ENCODE data around the gene GPHA2.

The GPHA2 gene

DNA sequence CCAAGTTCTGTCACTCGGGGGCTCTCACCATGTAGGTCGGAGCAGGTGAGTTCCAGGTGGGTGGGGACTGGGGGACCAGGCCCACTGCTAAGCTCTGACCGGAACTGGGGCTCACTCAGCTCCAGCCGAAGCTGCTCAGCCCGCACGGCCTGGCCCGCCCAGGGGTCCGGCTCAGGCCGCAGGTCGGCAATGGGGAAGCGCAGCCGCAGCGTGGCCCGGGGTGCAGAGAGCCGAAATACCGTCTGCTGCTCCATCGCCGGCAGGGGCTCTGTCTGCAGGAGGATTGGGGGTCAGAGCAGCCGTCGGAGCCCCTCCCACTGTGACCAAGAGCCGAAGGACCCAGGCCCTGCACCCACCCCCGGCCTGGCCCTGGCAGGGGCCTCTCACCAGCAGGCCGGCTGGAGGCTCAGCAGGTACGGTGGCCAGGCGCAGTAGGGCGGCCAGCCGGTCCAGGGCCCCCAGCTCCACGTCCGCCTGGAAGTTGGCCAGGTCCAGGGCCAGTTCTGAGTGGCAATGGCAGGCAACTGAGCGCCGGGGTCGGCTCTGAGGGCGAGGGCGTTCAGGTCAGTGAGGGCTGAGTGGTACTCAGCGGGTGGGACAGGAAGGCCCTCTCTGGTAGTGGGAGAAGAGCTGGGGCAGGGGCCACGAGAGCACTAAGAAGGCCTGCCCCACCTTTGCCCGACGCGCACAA, 25.9 kb downstream of the GPHA2 start:
- no peak for DNase-seq

DNA sequence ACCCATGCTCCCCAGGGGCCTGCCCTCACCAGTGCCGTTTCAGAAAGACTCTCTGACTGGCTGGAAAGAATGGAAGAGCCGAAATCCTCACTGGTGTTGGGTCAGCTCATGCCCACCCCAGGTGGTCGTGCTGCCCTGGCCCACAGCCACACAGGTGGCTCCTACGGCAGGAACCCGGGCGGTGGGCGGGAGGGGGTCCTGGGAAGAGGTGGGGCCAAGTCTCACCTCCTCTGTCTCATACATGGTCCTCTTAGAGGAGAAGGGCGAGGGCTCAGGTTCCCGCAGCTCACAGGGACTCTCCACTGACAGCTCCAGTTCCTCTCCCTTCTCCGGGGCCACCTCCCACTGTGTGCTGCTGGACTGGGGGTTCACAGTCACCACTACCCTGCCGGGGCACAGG, 26.9 kb downstream of the GPHA2 start:
- DNase-seq: no peak

DNA sequence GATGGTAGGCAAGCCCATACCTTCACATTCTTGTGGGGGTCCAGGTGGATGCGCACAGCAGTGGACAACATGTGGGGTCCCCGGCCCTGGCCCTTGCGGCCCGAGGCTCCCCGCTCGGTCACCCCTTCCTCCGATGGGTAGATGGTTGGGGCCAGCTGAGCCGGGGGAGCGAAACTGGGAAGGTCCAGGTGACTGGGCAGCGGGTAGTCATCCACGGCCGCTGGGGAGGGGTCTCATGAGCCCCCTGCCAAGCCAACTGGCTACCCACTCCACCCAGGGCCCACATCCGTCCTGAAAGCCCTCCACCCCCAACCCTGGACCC, 29.4 kb downstream of the GPHA2 start:
- DNase-seq: no peak

DNA sequence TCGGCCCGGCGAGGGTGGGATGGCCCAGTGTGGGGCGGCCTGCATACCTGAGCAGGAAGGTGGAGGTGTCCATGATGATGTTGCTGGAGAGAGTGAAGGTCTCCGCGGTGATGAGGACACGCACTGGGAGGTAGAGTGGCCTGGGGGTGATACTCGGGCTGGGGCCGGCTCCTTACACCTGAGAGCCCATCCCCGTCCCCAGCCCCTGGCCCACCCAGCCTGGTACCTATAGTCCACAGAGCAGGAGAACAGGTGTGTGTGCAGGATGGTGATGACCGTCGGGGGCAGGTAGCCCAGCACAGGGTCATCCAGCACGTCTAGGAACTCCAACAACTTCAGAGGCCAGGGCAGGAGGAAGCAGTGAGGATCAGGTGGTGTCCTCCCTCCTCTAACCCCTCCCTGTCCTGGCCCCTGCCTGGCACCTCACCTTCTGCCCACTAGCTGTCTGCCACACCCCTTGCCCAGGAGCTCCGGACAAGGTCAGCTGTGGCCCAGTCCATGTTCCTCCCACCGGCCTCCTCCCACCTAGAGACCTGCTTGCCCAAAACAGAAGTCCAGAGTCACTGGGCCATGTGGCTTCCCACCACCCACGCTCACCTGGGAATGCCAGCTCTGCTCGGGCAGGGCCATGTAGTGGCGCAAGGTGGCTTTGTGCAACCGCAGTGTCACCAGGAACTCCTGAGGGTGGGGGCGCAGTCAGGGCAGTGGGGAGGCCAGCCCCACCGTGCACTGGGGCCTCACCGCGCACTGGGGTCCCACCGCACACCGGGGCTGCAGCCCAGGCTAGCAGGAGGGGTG, 30.0 kb downstream of the GPHA2 start:
- DNase-seq: no peak

DNA sequence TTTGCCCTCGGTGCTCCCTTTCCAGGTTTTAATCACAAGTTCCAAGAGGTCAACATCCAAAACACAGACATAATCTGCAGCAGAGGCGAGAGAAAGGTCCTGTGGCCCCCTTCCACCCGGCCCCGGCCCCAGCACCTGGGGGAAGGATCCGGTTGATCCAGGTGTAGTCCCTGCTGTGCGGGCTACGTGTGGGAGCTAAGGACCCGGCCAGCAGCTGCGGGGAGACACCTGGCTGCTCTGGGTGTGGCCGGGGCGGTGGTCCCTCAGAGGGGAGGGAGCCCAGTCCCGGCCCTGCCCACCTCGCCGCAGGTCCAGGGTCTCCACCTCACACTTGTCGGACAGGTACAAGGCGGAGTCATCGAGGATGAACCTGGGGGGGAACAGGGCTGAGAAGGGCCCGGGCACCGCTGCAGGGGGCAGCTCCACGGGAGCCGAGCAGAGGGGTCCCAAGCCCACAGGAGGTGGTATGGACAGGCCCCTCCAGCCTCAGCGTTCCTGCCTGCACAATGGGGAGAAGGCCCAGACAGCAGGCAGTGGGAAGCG, 32.3 kb downstream of the GPHA2 start:
- DNase-seq: no peak

DNA sequence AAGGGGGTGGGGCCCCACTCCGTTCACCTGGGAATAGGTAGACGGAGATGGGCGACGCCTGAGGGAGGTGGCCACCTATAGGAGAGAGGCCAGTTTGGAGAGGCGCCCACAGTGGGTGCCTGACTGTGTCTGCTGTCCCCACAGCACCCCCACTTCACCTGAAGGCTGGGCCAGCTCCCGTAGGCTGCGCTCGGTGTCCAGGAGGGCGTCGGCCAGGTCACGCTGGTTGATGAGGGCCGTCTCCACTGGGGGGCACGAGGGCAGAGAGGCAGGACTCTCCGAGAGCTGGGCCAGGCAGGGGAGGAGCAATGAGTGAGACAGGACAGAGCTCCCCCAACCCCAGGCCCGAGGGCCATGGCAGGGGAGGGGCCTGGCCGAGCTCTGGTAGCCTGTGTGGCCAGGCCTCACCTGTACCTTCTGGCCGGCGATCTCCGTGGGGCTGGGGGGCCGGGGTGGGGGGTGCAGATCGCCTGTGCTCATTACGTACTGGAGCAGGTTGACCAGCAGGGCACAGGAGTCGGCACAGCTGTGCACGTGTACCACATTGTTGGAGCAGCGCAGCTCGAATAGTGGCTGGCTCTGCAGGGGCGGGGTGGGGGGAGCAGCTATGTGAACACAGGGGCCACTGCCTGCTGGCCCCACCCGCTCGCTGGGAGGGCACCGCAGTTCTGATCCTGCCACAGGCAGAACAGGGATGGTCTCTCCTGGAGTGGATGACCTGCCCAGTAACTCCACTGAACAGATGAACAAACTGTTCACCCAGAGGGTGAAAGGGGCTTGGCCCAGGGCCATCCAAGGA, 33.4 kb downstream of the GPHA2 start:
- no peak for DNase-seq

DNA sequence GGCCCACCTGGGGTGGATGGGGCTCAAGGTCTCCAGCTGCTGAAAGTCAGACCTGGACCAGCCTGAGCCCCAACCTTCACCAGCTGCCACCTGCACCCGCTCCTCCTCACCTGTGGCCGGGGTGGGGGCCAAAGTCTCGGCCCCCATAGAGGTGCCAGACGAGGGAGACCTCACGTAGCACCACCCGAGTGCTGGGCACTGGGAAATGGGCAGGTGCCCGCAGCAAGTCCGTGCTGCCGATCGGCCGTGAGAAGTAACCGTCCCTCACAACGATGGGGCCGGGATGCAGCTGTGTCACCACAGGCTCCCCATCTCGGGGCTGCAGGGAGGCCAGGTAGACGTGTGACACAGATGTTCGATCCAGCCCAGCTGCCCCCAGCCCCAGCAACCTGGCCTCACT, 34.9 kb downstream of the GPHA2 start:
- no peak for DNase-seq

DNA sequence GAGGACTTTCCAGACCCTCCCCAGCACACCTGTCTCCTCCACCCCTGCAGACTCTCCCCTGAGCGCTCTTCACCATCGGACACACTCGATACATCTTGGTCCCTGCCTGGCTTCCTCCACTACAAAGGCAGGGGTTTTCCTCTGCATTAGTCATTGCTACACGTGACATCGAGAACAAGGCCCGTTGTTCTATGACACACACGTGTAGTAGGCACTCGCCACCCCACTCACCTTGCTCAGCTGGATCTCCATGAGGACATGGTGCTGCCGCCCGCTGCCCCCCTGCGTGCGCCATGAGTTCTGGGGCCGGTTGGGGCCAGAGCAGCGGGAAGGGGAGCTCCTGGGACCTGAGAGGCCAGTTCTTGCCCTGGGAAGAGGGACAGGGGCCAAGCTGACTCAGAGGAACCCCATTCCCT, 35.4 kb downstream of the GPHA2 start:
- no peak for DNase-seq

DNA sequence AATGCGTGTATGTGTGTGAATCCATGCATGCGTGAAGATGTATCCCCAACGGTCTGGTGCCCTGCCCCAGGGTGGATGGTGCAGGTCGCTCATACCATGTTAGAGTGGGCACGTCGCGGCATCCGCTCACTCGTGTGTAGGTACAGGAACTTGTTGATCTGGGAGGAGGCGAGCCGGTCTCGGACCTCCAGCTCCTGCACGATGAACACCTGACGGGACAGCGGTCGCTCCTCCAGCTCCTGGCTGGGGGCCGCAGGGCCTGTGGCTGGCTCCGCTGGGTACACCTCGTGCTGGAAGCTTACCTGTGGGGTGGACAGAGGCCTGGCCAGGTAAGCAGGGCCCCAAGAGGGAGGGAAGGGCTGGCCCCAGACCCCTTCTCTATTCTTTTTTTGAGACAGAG, 37.2 kb downstream of the GPHA2 start:
- no peak for DNase-seq

DNA sequence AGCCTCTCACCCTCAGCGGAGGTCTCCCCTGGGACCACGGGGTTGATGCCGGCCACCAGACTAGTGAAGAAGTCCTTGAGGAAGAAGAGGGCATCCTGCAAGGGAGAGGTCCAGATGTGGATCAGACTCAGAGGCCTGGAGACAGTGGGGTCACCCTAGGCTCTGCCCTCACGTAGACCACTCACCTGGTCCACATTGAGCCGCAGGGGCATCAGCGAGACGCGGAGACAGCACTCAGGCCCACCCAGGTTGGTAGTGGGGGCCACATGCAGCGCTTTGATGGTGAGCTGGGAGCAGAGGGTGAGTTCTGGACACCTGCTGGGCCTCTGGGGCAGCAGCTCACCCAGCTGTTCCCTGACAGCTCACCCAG, 37.6 kb downstream of the GPHA2 start:
- no peak for DNase-seq

DNA sequence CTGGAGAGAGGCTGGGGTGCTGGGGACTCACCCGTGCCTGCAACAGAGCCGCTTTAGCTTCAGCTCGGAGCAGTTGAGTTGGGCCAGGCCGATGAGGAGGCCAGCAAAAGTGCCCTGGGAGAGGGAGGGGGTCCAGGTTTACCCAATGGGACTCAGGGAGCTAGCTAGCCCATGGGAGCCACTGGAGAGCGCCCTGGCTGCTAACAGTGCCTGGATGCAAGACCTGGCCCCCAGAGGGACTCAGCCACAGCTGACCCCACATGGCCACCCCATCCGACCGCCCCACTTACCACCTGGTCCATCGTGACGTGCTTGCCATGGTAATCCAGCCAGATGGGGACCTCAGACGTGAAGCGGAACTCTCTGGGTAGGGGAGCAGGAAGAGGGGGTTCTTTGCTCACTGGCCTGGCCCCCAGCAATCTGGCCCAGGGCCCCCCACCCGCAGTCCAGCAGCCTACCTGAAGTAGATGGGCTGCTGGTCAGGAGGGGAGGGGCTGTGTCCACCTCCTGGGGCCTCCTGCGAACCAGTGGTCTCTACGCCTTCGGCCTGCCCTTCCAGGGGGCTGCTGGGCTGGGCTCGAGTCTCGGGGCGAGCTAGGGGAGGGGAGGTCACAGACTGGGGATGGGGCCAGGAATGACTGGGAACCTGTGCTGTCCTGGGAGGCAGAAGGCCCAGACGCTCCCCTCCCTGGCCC, 38.2 kb downstream of the GPHA2 start:
- no peak for DNase-seq

DNA sequence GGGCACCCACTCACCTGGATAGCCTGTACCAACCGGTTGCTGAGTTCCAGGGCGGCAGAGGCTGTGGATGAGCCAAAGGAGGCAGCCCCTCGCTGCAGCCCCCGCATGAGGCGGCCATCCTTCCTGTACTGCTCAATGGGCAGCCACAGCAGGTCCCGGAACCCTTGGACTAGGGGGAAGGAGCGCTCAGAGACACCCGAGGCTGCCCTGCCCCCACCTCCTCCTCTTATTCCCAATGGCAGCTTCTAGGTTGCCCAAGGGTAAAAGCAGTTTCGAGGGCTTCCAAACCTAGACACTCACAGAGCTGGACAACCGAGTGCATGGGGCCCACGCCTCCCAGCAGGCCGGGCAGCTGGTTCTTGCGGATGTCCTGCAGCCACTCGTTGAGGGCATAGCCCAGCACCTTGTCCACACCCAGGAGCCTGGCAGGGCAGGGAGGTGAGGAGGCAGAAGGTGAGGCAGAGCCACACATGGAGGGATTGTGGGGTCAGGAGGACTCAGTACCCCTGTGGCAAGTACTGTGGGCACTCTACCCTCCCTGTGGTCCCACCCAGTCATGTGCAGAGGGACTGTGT, 39.2 kb downstream of the GPHA2 start:
- no peak for DNase-seq

DNA sequence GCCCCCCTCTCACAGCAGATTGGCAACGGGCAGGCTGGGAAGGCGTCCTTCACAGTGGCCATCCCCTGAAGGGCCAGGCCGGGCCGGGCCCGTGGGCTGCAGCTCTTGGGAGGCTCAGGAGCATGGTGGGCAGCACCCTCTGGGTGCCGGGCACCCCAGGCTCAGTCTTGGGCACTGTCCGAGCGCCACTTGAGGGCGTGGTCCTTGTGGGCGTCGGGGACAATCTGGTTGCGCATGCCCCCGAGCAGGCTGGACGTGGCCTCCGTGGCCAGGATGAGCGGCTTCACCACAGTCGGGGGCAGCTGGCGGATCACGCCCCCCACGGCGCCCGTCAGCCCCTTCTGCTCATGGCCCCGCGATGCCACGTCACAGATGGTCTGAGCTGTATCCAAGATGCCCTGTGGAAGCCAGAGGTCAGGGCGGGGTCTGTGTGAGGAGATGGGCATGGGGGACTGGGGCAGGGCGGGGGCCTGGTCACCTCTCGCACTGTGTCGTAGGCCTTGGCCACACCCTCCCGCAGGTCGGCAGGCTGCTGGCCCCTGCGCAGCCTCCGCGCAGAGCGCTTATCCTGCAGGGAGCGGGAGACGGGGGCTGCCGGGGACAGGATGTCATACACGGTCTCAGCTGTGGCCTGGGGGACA, 40.8 kb downstream of the GPHA2 start:
- no peak for DNase-seq

DNA sequence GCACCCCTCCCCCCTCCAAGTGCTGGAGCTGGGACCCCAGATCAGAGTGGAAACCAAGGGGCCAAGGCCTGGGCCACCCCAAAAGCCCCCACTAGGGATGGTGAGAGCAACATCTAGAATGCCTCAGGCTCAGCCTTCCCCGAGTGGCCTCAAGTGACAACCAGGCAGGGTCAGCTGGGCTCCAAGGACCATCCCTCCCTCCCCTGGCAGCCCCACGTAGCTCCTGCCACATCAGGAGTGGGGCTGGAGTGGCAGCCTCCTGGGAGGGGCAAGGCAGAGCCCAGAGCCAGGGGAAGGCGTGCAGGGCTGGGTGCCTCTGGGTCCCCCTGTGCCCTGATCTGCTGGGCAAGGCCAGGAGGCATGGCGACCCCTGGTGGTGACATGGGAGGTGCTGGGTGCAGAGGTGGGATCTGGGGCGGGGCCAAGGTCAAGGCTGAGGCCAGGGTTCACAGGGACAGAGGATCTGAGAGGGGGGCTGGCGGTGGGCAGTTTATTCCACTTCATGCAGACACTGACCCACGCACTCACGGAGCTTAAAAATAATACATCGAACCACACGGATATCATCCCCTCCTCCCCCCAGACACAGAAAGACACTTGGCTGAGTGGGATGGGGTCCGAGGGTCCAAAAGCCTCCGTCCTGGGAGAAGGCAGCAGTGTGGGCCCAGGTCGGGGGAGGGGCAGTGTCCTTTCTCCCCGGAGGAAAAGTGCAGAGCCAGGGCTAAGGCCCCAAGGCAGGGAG, 41.5 kb downstream of the GPHA2 start:
- DNase-seq: no peak

DNA sequence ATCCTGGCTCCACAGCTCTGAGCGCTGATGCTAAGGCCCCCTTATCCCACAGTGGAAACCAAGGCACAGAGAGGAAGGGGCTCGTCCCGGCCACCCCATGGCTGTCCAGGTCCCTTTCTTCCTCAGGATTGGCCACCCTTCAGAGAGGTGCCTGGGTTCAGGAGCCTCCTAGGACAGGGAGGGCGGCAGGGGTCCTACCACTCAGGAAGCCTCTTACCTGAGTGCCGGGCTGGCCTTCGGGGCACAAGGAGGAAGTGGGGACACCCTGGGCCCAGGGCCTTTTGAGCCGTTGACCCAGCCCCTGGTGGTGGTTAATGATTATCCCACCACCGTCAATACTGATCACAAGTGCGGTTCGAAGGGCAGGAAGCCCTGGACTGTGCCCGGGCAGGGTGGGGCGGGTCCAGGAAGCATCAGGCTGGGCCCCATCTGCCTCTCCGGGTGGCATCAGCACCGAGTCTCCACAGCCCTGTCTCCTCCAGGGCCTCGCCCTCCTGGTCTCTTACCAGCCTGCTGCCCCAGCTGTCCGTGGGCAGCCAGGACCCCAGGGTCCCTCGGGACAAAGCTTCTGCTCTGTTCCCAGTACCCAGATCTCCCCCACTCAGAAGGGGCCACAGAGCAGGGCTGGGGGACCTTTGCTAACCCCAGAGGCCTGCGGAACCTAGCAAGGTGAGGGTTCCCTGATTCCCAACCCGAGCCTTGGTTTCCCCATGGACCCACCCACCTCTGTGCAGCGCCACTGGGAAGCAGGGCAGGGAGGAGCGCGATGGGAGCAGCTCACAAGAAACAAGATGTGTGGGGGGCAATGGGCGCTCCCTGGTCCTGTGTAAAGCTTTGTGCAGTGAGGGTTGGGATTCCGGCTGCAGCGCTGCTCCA, 42.3 kb downstream of the GPHA2 start:
- no peak for DNase-seq

DNA sequence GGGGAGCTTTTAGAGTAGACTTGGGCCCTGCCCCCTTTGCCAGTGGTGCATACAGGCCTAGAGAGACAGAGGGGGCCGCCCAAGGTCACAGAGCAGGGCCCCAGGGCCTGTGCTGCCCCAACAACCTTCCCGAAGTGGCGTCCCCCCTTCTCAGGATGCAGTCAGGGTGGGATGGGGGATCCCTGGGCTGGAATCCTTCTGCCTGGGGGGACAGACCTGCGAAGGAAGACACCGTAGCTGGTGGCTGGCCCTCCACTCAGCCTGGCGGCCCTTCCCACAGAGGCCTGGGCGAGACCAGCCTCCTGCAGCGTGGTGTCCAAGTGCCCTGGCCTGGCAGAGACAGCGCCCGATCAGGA, 42.9 kb downstream of the GPHA2 start:
- no peak for DNase-seq

DNA sequence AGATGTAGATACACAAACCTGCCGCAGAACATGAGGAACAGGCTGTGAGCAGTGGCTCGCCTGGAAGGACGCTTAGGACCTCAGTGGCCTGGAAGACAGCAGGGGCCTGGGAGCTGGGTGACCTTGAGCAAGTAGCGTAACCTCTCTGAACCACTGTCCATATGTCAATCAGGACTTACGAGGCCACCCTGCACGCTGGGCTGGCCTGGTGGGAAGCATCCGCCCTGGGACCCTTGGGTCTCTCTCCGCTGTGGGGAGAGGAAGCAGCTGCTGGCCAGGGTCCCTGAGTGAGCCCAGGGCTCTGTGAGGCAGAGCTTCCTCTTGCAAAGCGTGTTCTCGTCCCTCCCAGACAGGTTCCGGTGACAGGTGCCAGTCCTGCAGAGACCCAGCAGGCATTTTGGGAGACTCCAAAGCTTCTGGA, 43.3 kb downstream of the GPHA2 start:
- no peak for DNase-seq

DNA sequence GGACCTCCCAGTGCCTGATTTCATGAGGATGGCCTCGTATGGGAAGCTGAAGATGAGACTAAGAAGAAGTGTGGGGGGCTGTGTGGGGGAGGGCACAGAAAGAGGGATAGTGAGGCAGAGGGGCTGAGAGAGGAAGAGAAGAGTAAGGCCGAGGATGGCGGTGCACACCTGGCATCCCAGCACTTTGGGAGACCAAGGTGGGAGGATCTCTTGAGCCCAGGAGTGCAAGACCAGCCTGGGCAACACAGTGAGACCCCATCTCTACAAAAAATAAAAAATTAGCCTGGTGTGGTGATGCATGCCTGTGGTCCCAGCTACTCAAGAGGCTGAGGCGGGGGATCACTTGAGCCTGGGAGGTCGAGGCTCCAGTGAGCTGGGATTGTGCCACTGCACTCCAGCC, 43.8 kb downstream of the GPHA2 start:
- DNase-seq: no peak

DNA sequence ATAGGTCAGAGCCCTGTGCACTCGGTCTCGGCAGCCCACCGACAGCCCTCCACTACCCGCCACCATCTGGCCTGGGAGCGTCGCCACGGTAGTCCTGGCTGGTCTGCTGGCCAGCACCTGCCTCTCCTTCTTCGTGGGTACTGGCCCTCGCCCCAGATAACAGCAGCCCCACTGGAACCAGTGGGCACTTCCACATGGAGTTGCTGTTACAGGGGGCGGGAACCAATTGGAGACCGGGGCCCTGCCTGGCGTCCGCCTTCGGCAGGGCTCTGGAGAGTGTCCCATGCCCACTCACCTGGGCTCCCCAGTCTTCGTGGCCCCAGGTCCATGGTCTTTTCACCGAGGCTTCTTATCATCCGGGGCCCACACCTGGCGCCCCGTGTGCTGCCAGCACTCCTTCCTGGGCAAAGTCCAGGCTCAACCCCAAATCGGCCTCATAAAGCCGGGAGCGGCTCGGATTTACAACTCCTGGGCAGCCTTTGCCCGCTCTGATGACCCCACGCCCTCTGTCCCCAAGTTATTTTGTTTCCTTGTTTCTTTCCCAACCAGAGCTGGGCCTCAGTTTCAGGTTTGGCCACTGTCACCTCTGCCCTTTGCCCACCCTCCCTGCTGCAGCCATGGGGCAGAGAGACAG, 44.4 kb downstream of the GPHA2 start:
- no peak for DNase-seq

DNA sequence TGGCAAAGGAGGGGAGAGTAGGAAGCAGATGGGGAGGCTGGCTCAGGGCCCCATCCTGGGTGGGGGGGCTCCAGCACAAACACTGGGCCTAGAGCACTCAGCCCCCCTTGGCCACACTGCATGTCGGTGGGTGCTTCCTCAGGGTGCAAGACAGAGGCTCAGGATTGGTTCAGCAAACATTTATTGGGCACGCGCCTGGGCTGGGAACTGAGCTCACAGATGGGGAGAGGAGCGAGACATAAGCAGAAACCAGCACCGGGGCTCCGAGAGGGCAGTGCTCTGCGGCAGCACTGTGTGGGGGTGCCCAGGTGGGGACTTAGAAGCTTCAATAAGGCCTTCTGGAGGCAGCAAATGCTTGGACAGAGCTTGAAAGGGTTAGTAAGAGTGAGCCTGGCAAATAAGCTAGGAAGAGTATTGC, 45.2 kb downstream of the GPHA2 start:
- no peak for DNase-seq
